H1 (cell line): ENCODE measurements around the gene ERVMER34-1. TPM values are rescaled to one million over a fixed set of nuclear protein-coding genes. Genes with fewer than 3 reads are reported as not detected.

Source experiments
- CTCF ChIA-PET: fragments of 300-600 bp; sonication (Branson Sonifier 250); formaldehyde crosslinking; loops from one replicate; lab custom pipeline; 2021; ENCODE audit not compliant: partially characterized antibody; lab: Charles Lee
- POLR2A ChIA-PET: fragments of 300-600 bp; sonication (Branson Sonifier 250); formaldehyde crosslinking; loops from one replicate; lab custom pipeline; 2021; ENCODE audit warnings: inconsistent platforms; ENCODE audit not compliant: partially characterized antibody; lab: Charles Lee
- DNase-seq, 2 experiments: peaks; one replicate each; pipeline versions ENCODE4 v3.0.0 to v3.0.0-alpha.2; 2010 to 2022; ENCODE audit warnings: low spot score in 2 of 2, low read depth in 1 of 2, mixed read lengths in 1 of 2
- FAIRE-seq: peaks from 2 replicates; lab custom pipeline; 2011; peaks lifted over from hg19 to GRCh38; lab: Jason Lieb, UNC
- H2AFZ ChIP-seq: 2 replicates; pipeline ENCODE4 v1.8.1; 2012; ENCODE audit warnings: low read length, inconsistent platforms
- H2AK5ac ChIP-seq: 2 replicates; pipeline ENCODE4 v1.6.1; 2013; ENCODE audit warnings: low read depth, low read length
- H2BK120ac ChIP-seq: replicated peaks from 2 replicates; pipeline ENCODE3; 2013; ENCODE audit warnings: low read depth, low read length, inconsistent platforms
- H2BK12ac ChIP-seq: 2 replicates; pipeline ENCODE4 v1.6.1; 2013; ENCODE audit warnings: low read depth, low read length
- H2BK15ac ChIP-seq: 2 replicates; pipeline ENCODE4 v1.6.1; 2013; ENCODE audit warnings: low read length
- H2BK20ac ChIP-seq: 2 replicates; pipeline ENCODE4 v1.6.1; 2013; ENCODE audit warnings: low read length
- H2BK5ac ChIP-seq: 2 replicates; pipeline ENCODE4 v1.6.1; 2013; ENCODE audit warnings: low read depth, low read length
- H3K14ac ChIP-seq: 2 replicates; pipeline ENCODE4 v1.6.1; 2013; ENCODE audit warnings: inconsistent platforms; ENCODE audit not compliant: insufficient read length
- H3K18ac ChIP-seq: 2 replicates; pipeline ENCODE4 v1.6.1; 2013; ENCODE audit warnings: low read length; ENCODE audit errors: extremely low read depth
- H3K23ac ChIP-seq: 2 replicates; pipeline ENCODE4 v1.6.1; 2013; ENCODE audit warnings: inconsistent platforms; ENCODE audit not compliant: insufficient read length
- H3K23me2 ChIP-seq: 2 replicates; pipeline ENCODE4 v1.6.1; 2013; ENCODE audit warnings: low read depth, low read length
- H3K27ac ChIP-seq: 2 replicates; pipeline ENCODE4 v1.6.1; 2011; ENCODE audit warnings: low read depth, low read length, inconsistent platforms
- H3K27me3 ChIP-seq, 4 experiments: replicated peaks in 1 of 4; 1 replicate in 1 of 4; 2 replicates in 3 of 4; pipeline versions ENCODE4 v1.6.1 to v1.8.1; 2011 to 2013; ENCODE audit warnings: low read length in 3 of 4, mild to moderate bottlenecking in 3 of 4, inconsistent platforms in 2 of 4, mixed read lengths in 2 of 4, moderate library complexity in 1 of 4; ENCODE audit not compliant: control insufficient read depth in 3 of 4, insufficient read depth in 3 of 4; ENCODE audit errors: extremely low read depth in 1 of 4
- H3K36me3 ChIP-seq, 4 experiments: 2 replicates each; pipeline versions ENCODE4 v1.6.1 to v1.8.1; 2011 to 2013; ENCODE audit warnings: mild to moderate bottlenecking in 4 of 4, low read length in 3 of 4, moderate library complexity in 2 of 4, control low read depth in 1 of 4, inconsistent platforms in 1 of 4; ENCODE audit not compliant: insufficient read depth in 4 of 4, control insufficient read depth in 2 of 4
- H3K4ac ChIP-seq: replicated peaks from 2 replicates; pipeline ENCODE3; 2013; ENCODE audit warnings: low read length, low read depth, mixed read lengths, inconsistent platforms; ENCODE audit not compliant: insufficient read length
- H3K4me1 ChIP-seq, 4 experiments: replicated peaks in 1 of 4; 1 replicate in 1 of 4; 2 replicates in 3 of 4; pipeline versions ENCODE4 v1.6.1 to v1.8.1; 2011 to 2013; ENCODE audit warnings: low read length in 3 of 4, inconsistent platforms in 2 of 4, mixed read lengths in 1 of 4; ENCODE audit not compliant: insufficient read depth in 4 of 4, control insufficient read depth in 3 of 4
- H3K4me2 ChIP-seq, 2 experiments: 2 replicates each; pipeline versions ENCODE4 v1.6.1 to v1.8.1; 2011 to 2013; ENCODE audit warnings: low read depth in 2 of 2, low read length in 2 of 2, control low read depth in 1 of 2, inconsistent platforms in 1 of 2, mild to moderate bottlenecking in 1 of 2; ENCODE audit not compliant: insufficient read depth in 1 of 2
- H3K4me3 ChIP-seq, 4 experiments: fragments of 200-600, 300-600 bp in 1 of 4; sonication (generic), shearing (Covaris generic), sonication (Bioruptor Twin) in 1 of 4; 2 replicates each; pipeline versions ENCODE4 v1.5.1 to v1.8.1; 2011 to 2016; ENCODE audit warnings: low read length in 4 of 4, low read depth in 3 of 4, control low read depth in 2 of 4, inconsistent platforms in 2 of 4, mild to moderate bottlenecking in 2 of 4, mixed read lengths in 1 of 4, moderate library complexity in 1 of 4; ENCODE audit not compliant: insufficient read depth in 2 of 4; ENCODE audit errors: extremely low read depth in 1 of 4
- H3K56ac ChIP-seq: replicated peaks from 2 replicates; pipeline ENCODE3; 2013; ENCODE audit warnings: low read depth, mild to moderate bottlenecking, mixed read lengths, low read length, inconsistent platforms; ENCODE audit not compliant: insufficient read length
- H3K79me1 ChIP-seq: 2 replicates; pipeline ENCODE4 v1.6.1; 2013; ENCODE audit warnings: low read depth, low read length, control low read depth
- H3K79me2 ChIP-seq, 2 experiments: 2 replicates each; pipeline versions ENCODE4 v1.6.1 to v1.8.1; 2012 to 2013; ENCODE audit warnings: low read length in 2 of 2, mild to moderate bottlenecking in 2 of 2, inconsistent platforms in 1 of 2; ENCODE audit not compliant: insufficient read depth in 2 of 2, control insufficient read depth in 1 of 2
- H3K9ac ChIP-seq, 4 experiments: replicated peaks in 1 of 4; 1 replicate in 1 of 4; 2 replicates in 3 of 4; pipeline versions ENCODE4 v1.6.1 to v1.8.1; 2011 to 2013; ENCODE audit warnings: low read depth in 3 of 4, low read length in 3 of 4, control low read depth in 2 of 4, mild to moderate bottlenecking in 2 of 4, moderate library complexity in 2 of 4, inconsistent platforms in 1 of 4; ENCODE audit errors: extremely low read depth in 1 of 4
- H3K9me3 ChIP-seq, 2 experiments: 2 replicates each; pipeline versions ENCODE4 v1.6.1 to v1.8.1; 2012 to 2013; ENCODE audit warnings: mild to moderate bottlenecking in 2 of 2, moderate library complexity in 2 of 2, control low read depth in 1 of 2, inconsistent platforms in 1 of 2, low read depth in 1 of 2, low read length in 1 of 2, mixed read lengths in 1 of 2; ENCODE audit not compliant: insufficient read depth in 2 of 2
- H4K20me1 ChIP-seq, 2 experiments: replicated peaks in 1 of 2; 2 replicates each; pipeline versions ENCODE3 to v1.8.1; 2011 to 2013; ENCODE audit warnings: inconsistent platforms in 2 of 2, low read length in 2 of 2, mild to moderate bottlenecking in 1 of 2; ENCODE audit not compliant: insufficient read depth in 2 of 2, control insufficient read depth in 1 of 2
- H4K5ac ChIP-seq: 2 replicates; pipeline ENCODE4 v1.6.1; 2013; ENCODE audit warnings: low read length, low read depth, mixed read lengths, inconsistent platforms; ENCODE audit not compliant: insufficient read length
- H4K8ac ChIP-seq: 2 replicates; pipeline ENCODE4 v1.8.0; 2013; ENCODE audit warnings: mild to moderate bottlenecking, moderate library complexity, low read length, inconsistent platforms; ENCODE audit not compliant: insufficient read depth; ENCODE audit errors: extremely low read depth
- H4K91ac ChIP-seq: replicated peaks from 2 replicates; pipeline ENCODE3; 2013; ENCODE audit warnings: low read length, mixed read lengths, inconsistent platforms; ENCODE audit not compliant: insufficient read length
- RBBP5 ChIP-seq: IDR thresholded peaks from 2 replicates; pipeline ENCODE4 v1.7.1; 2012; ENCODE audit warnings: low read depth, mild to moderate bottlenecking, inconsistent platforms, low read length, moderate library complexity, borderline replicate concordance
- WGBS, 2 experiments: shearing (Covaris generic) in 1 of 2; methylation state at CpG; one replicate each; pipeline versions ENCODE4 v1.1.6 to v1.1.7; 2013 to 2015; ENCODE audit warnings: low lambda C conversion rate in 2 of 2, mixed read lengths in 2 of 2, inconsistent platforms in 1 of 2, low coverage in 1 of 2, missing lambda C conversion rate in 1 of 2; ENCODE audit not compliant: insufficient replicate concordance in 2 of 2, insufficient coverage in 1 of 2, insufficient read length in 1 of 2; ENCODE audit errors: extremely low coverage in 1 of 2, missing lambda C conversion rate in 1 of 2; 5-methylcytosine and 5-hydroxymethylcytosine counted together
- long read RNA-seq, 2 experiments: library from RNA in 1 of 2; library from capped mRNA in 1 of 2; stranded (forward); transcript quantifications; one replicate each; pipeline ENCODE4 v2.0.0, GENCODE V29; 2021; ENCODE audit warnings: inconsistent platforms in 1 of 2
- polyA minus RNA-seq, 3 experiments: library from RNA; depleted of rRNA, polyadenylated mRNA; stranded (reverse); fragments of >200 nt; gene quantifications; 1 replicate in 2 of 3; 2 replicates in 1 of 3; pipeline ENCODE4 v1.2.3, GENCODE V29; 2011
- polyA plus RNA-seq, 7 experiments: library from polyadenylated mRNA; depleted of rRNA in 3 of 7; stranded (reverse) in 5 of 7; unstranded in 2 of 7; fragments of >200 nt in 5 of 7; fragments of 200-250 nt in 2 of 7; gene quantifications; 1 replicate in 5 of 7; 2 replicates in 1 of 7; 4 replicates in 1 of 7; pipeline versions ENCODE4 v1.2.1 to v1.2.3, GENCODE V29; 2011 to 2013; ENCODE audit warnings: missing spikeins in 2 of 7, mixed read lengths in 2 of 7
- total RNA-seq: library from RNA; stranded (reverse); fragmentation: NEBNext Ultra II Directional; extraction: Animal tissue kit (Norgen Biotek cat#: 25700); gene quantifications from 2 replicates; pipeline ENCODE4 v1.2.1, GENCODE V29; 2021
- TF ChIP-seq, protein P1 (sequence below): IDR thresholded peaks from 2 replicates; pipeline ENCODE4 v1.6.1; 2012; ENCODE audit warnings: inconsistent platforms
- TF ChIP-seq, protein P2 (sequence below): IDR thresholded peaks from 2 replicates; pipeline ENCODE4 v1.6.1; 2012; ENCODE audit warnings: low read length, inconsistent platforms

Gene ERVMER34-1
- 31.6 and 34.3 TPM in 2 replicates for total RNA-seq
- polyA plus RNA-seq (2011; rRNA removed) = 8.4 and 14.2 TPM in 2 replicates
- 11.1 TPM for polyA plus RNA-seq (2011; cell fraction: cytosol; rRNA removed)
- polyA plus RNA-seq (2011; cell fraction: nucleus; rRNA removed) = 6.3 TPM
- 13.5 to 20.3 TPM (median 15.5 TPM) in 4 replicates for polyA plus RNA-seq (2012, experiment 1 of 2)
- 4.4 TPM for polyA plus RNA-seq (2012, experiment 2 of 2)
- polyA plus RNA-seq (2013, experiment 1 of 2) = 42.7 TPM
- polyA plus RNA-seq (2013, experiment 2 of 2) = 41.6 TPM
- polyA minus RNA-seq (2011; rRNA and poly(A)+ RNA removed) = 21.9 and 23.7 TPM in 2 replicates
- polyA minus RNA-seq (2011; cell fraction: cytosol; rRNA and poly(A)+ RNA removed) = 9.9 TPM
- polyA minus RNA-seq (2011; cell fraction: nucleus; rRNA and poly(A)+ RNA removed) = 15.0 TPM
- long read RNA-seq, experiment 1, transcript ERVMER34-1-201 (4 exons, 2,744 nt) = minor isoform, 5 of 28 reads
- long read RNA-seq, experiment 1, transcript ERVMER34-1-202 (3 exons, 3,830 nt) = major isoform, 7 of 28 reads
- long read RNA-seq, experiment 1, partial matches to known transcripts = 1 of 28 reads
- long read RNA-seq, experiment 1, other reads (novel, unspliced or antisense) = 15 of 28 reads
- long read RNA-seq, experiment 2, transcript ERVMER34-1-202 (3 exons, 3,830 nt) = major isoform, 11 of 22 reads
- long read RNA-seq, experiment 2, partial matches to known transcripts = 1 of 22 reads
- long read RNA-seq, experiment 2, other reads (novel, unspliced or antisense) = 6 of 22 reads

GRCh38 chr4:52750819-52751486 is at the start of gene ERVMER34-1:
TSS of gene ERVMER34-1 (minus strand) at chr4:52751425. CDS start at chr4:52745520, 5,905 bp downstream.
- peak within 1 kb of the TSS; percentile 69 to 77 for H3K4me2 ChIP-seq
- peak within 1 kb of the TSS; percentile 75; the same call in 1 of the 2 replicates for H2BK15ac ChIP-seq
- peak within 1 kb of the TSS; percentile 97 for H4K91ac ChIP-seq
- WGBS, 2 experiments = 25% methylated on average over 42 of the region's 61 CpGs; no CpG with 5 or more reads in 1 of the 2 experiments
- peaks cover 0 to 2% of the 10 kb centered on the region in 2 experiments; a peak in 1 of 4 replicates for H3K9me3 ChIP-seq
- H3K23me2 ChIP-seq = peaks cover 10% of the 10 kb centered on the region; the same call in 1 of the 2 replicates
- peak within 1 kb of the TSS; percentile 17 to 63 (median 25); a peak in 7 of 8 replicates for H3K4me3 ChIP-seq
- peak within 1 kb of the TSS; percentile 81 for H3K4ac ChIP-seq
- no peaks in the 10 kb centered on the region for H4K20me1 ChIP-seq
- H3K27me3 ChIP-seq = peaks cover 0 to 18% (median 13%) of the 10 kb centered on the region in 4 experiments; a peak in 6 of 7 replicates
- H3K79me1 ChIP-seq = no peaks in the 10 kb centered on the region
- H3K27ac ChIP-seq = peak within 1 kb of the TSS; percentile 14; the same call in 1 of the 2 replicates
- ChIA-PET POLR2A (interaction anchor here (0.6 to 4.9 kb wide), 11 partner anchors 19 to 154 kb away, joined by 3 to 26 read pairs (median 4); no protein-coding TSS in a partner anchor), CTCF (interaction anchor here (1.3 kb wide), 1 partner anchor 230 kb away, joined by 4 read pairs; no protein-coding TSS in a partner anchor)
- H4K5ac ChIP-seq = peak within 1 kb of the TSS; percentile 0
- peak within 1 kb of the TSS; percentile 81; the same call in 1 of the 2 replicates for H2BK20ac ChIP-seq
- peak within 1 kb of the TSS; percentile 71; the same call in 1 of the 2 replicates for H2BK5ac ChIP-seq
- peak within 1 kb of the TSS in 2 of 4 experiments; percentile 5 to 19; a peak in 3 of 7 replicates for H3K9ac ChIP-seq
- H3K4me1 ChIP-seq = no peaks in the 10 kb centered on the region; a peak in 1 of 7 replicates
- H2AK5ac ChIP-seq = peak within 1 kb of the TSS; percentile 94; the same call in 1 of the 2 replicates
- peaks cover 0 to 3% of the 10 kb centered on the region in 2 experiments; a peak in 1 of 4 replicates for H3K79me2 ChIP-seq
- FAIRE-seq = no peak
- H2BK120ac ChIP-seq = peak within 1 kb of the TSS; percentile 85
- no peak within 1 kb of the TSS for H3K23ac ChIP-seq
- H2BK12ac ChIP-seq = peak within 1 kb of the TSS; percentile 99
- DNase-seq = peak; percentile 1 to 77
- peak within 1 kb of the TSS; percentile 60; the same call in 1 of the 2 replicates for H2AFZ ChIP-seq
- H3K56ac ChIP-seq = peak within 1 kb of the TSS; percentile 72
- H3K14ac ChIP-seq = no peak within 1 kb of the TSS
- H4K8ac ChIP-seq = peak within 1 kb of the TSS; percentile 90; the same call in 1 of the 2 replicates
- peaks cover 0 to 15% (median 0%) of the 10 kb centered on the region in 4 experiments; a peak in 2 of 8 replicates for H3K36me3 ChIP-seq
- H3K18ac ChIP-seq = peak within 1 kb of the TSS; percentile 98
- TF ChIP-seq, protein P1, sequence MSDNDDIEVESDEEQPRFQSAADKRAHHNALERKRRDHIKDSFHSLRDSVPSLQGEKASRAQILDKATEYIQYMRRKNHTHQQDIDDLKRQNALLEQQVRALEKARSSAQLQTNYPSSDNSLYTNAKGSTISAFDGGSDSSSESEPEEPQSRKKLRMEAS = peak; percentile 93
- TF ChIP-seq RBBP5 = peak; percentile 81; the same call in 1 of the 2 replicates
- TF ChIP-seq, protein P2, sequence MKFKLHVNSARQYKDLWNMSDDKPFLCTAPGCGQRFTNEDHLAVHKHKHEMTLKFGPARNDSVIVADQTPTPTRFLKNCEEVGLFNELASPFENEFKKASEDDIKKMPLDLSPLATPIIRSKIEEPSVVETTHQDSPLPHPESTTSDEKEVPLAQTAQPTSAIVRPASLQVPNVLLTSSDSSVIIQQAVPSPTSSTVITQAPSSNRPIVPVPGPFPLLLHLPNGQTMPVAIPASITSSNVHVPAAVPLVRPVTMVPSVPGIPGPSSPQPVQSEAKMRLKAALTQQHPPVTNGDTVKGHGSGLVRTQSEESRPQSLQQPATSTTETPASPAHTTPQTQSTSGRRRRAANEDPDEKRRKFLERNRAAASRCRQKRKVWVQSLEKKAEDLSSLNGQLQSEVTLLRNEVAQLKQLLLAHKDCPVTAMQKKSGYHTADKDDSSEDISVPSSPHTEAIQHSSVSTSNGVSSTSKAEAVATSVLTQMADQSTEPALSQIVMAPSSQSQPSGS = 0 out of 2 replicates have a peak, but pooled peaks have one; percentile 19
